IMR-90 (cell line): ENCODE measurements around the gene RBM10. TPM values are rescaled to one million over a fixed set of nuclear protein-coding genes. Genes with fewer than 3 reads are reported as not detected.
A peak's percentile ranks its signal among the peaks of the same experiment; 100 is the strongest.

ENCODE experiments used
- ATAC-seq: fragments of 200-7000 bp; cut with Tn5 transposase; 2 replicates; pipeline ENCODE4 v1.9.1; 2020; ENCODE audit warnings: low read depth, mild to moderate bottlenecking, moderate library complexity
- BruUV-seq: library from RNA; stranded (reverse); fragments of 400-500 nt; replicated peaks from 2 replicates; lab custom pipeline; 2021; lab: Mats Ljungman, UMichigan
- CTCF ChIA-PET: fragments of 300-600 bp; formaldehyde crosslinking; extraction: SDS; loops from one replicate; lab custom pipeline; 2021; ENCODE audit warnings: antibody characterized with exemption; lab: Yijun Ruan, JAX
- POLR2A ChIA-PET: fragments of 300-600 bp; sonication (Branson Sonifier 250); formaldehyde crosslinking; loops from one replicate; lab custom pipeline; 2022; ENCODE audit warnings: antibody characterized with exemption; ENCODE audit not compliant: unreplicated experiment; lab: Charles Lee
- DNase-seq: peaks from one replicate; pipeline ENCODE4 v3.0.0; 2013
- H2AFZ ChIP-seq: replicated peaks from 2 replicates; pipeline ENCODE3; 2013; ENCODE audit warnings: low read length, mild to moderate bottlenecking; ENCODE audit not compliant: poor library complexity
- H2AK5ac ChIP-seq: 2 replicates; pipeline ENCODE4 v1.6.1; 2013; ENCODE audit warnings: low read depth, low read length, inconsistent platforms
- H2AK9ac ChIP-seq: replicated peaks from 2 replicates; pipeline ENCODE3; 2013; ENCODE audit warnings: mild to moderate bottlenecking, low read depth, low read length, moderate library complexity; ENCODE audit not compliant: poor library complexity
- H2BK120ac ChIP-seq: 2 replicates; pipeline ENCODE4 v1.6.1; 2013; ENCODE audit warnings: low read depth, low read length, inconsistent platforms
- H2BK15ac ChIP-seq: 3 replicates; pipeline ENCODE4 v1.6.1; 2013; ENCODE audit warnings: low read depth, low read length, inconsistent platforms
- H2BK20ac ChIP-seq: 2 replicates; pipeline ENCODE4 v1.6.1; 2013; ENCODE audit warnings: low read depth, mild to moderate bottlenecking, inconsistent platforms, low read length, moderate library complexity
- H2BK5ac ChIP-seq: 2 replicates; pipeline ENCODE4 v1.6.1; 2013; ENCODE audit warnings: mild to moderate bottlenecking, low read depth, low read length, inconsistent platforms; ENCODE audit not compliant: poor library complexity, severe bottlenecking
- H3K14ac ChIP-seq: replicated peaks from 2 replicates; pipeline ENCODE4 v1.6.1; 2013; ENCODE audit warnings: low read depth, low read length, inconsistent platforms
- H3K18ac ChIP-seq: 2 replicates; pipeline ENCODE4 v1.6.1; 2013; ENCODE audit warnings: low read depth, low read length, control low read depth
- H3K23ac ChIP-seq: 2 replicates; pipeline ENCODE4 v1.6.1; 2013; ENCODE audit warnings: low read depth, low read length, inconsistent platforms
- H3K27ac ChIP-seq: 2 replicates; pipeline ENCODE4 v1.5.1; 2013; ENCODE audit warnings: mild to moderate bottlenecking, control low read depth, low read length; ENCODE audit not compliant: insufficient read depth
- H3K27me3 ChIP-seq: 2 replicates; pipeline ENCODE4 v1.6.1; 2013; ENCODE audit warnings: low read length; ENCODE audit not compliant: control insufficient read depth, insufficient read depth
- H3K36me3 ChIP-seq: 2 replicates; pipeline ENCODE4 v1.6.1; 2013; ENCODE audit warnings: low read length, mixed read lengths; ENCODE audit not compliant: control insufficient read depth, insufficient read depth
- H3K4ac ChIP-seq: 2 replicates; pipeline ENCODE4 v1.6.1; 2013; ENCODE audit warnings: low read depth, low read length, inconsistent platforms
- H3K4me1 ChIP-seq: 2 replicates; pipeline ENCODE4 v1.6.1; 2013; ENCODE audit warnings: low read length, mixed read lengths; ENCODE audit not compliant: control insufficient read depth, insufficient read depth
- H3K4me2 ChIP-seq: 2 replicates; pipeline ENCODE4 v1.6.1; 2013; ENCODE audit warnings: low read depth, mild to moderate bottlenecking, control low read depth, low read length, moderate library complexity
- H3K4me3 ChIP-seq: 2 replicates; pipeline ENCODE4 v1.5.1; 2013; ENCODE audit warnings: low read depth, mild to moderate bottlenecking, control low read depth, low read length, moderate library complexity; ENCODE audit not compliant: insufficient read depth
- H3K56ac ChIP-seq: 2 replicates; pipeline ENCODE4 v1.6.1; 2013; ENCODE audit warnings: low read length, inconsistent platforms; ENCODE audit not compliant: insufficient read depth; ENCODE audit errors: extremely low read depth
- H3K79me1 ChIP-seq, 2 experiments: 2 replicates each; pipeline ENCODE4 v1.6.1; 2013; ENCODE audit warnings: low read length in 2 of 2, inconsistent platforms in 1 of 2, low read depth in 1 of 2
- H3K9ac ChIP-seq: 2 replicates; pipeline ENCODE4 v1.6.1; 2013; ENCODE audit warnings: low read depth, low read length, control low read depth
- H3K9me1 ChIP-seq: 2 replicates; pipeline ENCODE4 v1.6.1; 2013; ENCODE audit warnings: low read length, inconsistent platforms; ENCODE audit not compliant: insufficient read depth
- H3K9me3 ChIP-seq: 2 replicates; pipeline ENCODE4 v1.6.1; 2013; ENCODE audit warnings: low read length; ENCODE audit not compliant: control insufficient read depth, insufficient read depth
- H4K20me1 ChIP-seq: 2 replicates; pipeline ENCODE4 v1.6.1; 2013; ENCODE audit warnings: low read length, inconsistent platforms; ENCODE audit not compliant: insufficient read depth
- H4K5ac ChIP-seq: 2 replicates; pipeline ENCODE4 v1.6.1; 2013; ENCODE audit warnings: mild to moderate bottlenecking, low read depth, low read length, control low read depth
- H4K8ac ChIP-seq, 2 experiments: 2 replicates each; pipeline ENCODE4 v1.6.1; 2013; ENCODE audit warnings: low read depth in 2 of 2, low read length in 2 of 2, control low read depth in 1 of 2, inconsistent platforms in 1 of 2
- H4K91ac ChIP-seq: 2 replicates; pipeline ENCODE4 v1.6.1; 2013; ENCODE audit warnings: low read depth, low read length, inconsistent platforms; ENCODE audit not compliant: insufficient read depth
- CHD1 ChIP-seq: IDR thresholded peaks from 2 replicates; pipeline ENCODE4 v1.6.1; 2012; ENCODE audit warnings: low read depth, low read length, improper control_type of control experiment
- CTCF ChIP-seq: conservative IDR thresholded peaks from 2 replicates; pipeline ENCODE4 v1.5.1; 2012; ENCODE audit warnings: mild to moderate bottlenecking, low read depth, low read length, improper control_type of control experiment
- MAFK ChIP-seq: IDR thresholded peaks from 2 replicates; pipeline ENCODE4 v1.6.1; 2012; ENCODE audit warnings: low read depth, low read length, improper control_type of control experiment
- MXI1 ChIP-seq: IDR thresholded peaks from 2 replicates; pipeline ENCODE4 v1.6.1; 2012; ENCODE audit warnings: low read depth, mild to moderate bottlenecking, low read length, moderate library complexity, borderline replicate concordance
- POLR2A ChIP-seq: IDR thresholded peaks from 2 replicates; pipeline ENCODE4 v1.6.1; 2012; ENCODE audit warnings: mild to moderate bottlenecking, low read depth, low read length
- RAD21 ChIP-seq: IDR thresholded peaks from 2 replicates; pipeline ENCODE4 v1.6.1; 2012; ENCODE audit warnings: low read length, improper control_type of control experiment
- RCOR1 ChIP-seq: IDR thresholded peaks from 2 replicates; pipeline ENCODE4 v1.6.1; 2012; ENCODE audit warnings: mild to moderate bottlenecking, low read length, improper control_type of control experiment; ENCODE audit not compliant: insufficient replicate concordance
- RFX5 ChIP-seq: IDR thresholded peaks from 2 replicates; pipeline ENCODE4 v1.8.0; 2012; ENCODE audit warnings: low read depth, mild to moderate bottlenecking, low read length, moderate library complexity
- USF2 ChIP-seq: fragments of 150-350 bp; IDR thresholded peaks from 2 replicates; pipeline ENCODE4 v1.6.1; 2017; ENCODE audit warnings: mild to moderate bottlenecking, antibody characterized with exemption, low read length, low read depth
- WGBS, 2 experiments: methylation state at CpG; one replicate each; pipeline versions ENCODE4 v1.1.5 to v1.1.7; 2013; ENCODE audit warnings: missing lambda C conversion rate in 2 of 2; ENCODE audit not compliant: insufficient read length in 1 of 2; ENCODE audit errors: extremely low coverage in 2 of 2; 5-methylcytosine and 5-hydroxymethylcytosine counted together
- dilution Hi-C: fragments of 300-500 bp; cut with HindIII; formaldehyde crosslinking; loops from one replicate; pipeline ENCODE4 v1.14.3; 2018; ENCODE audit warnings: low sequenced_read_pairs; ENCODE audit not compliant: unreplicated experiment
- in situ Hi-C: fragments of 300-500 bp; cut with MboI; formaldehyde crosslinking; loops from 3 replicates; pipeline ENCODE4 v1.14.3; 2019; ENCODE audit warnings: low sequenced_read_pairs, inconsistent platforms, mixed read lengths
- intact Hi-C: fragments of 100-400 bp; cut with micrococcal nuclease; formaldehyde crosslinking; loops from 2 replicates; pipeline ENCODE4 v1.10.0; 2022
- polyA plus RNA-seq, 3 experiments: library from polyadenylated mRNA; depleted of rRNA; stranded (reverse); fragments of >200 nt; gene quantifications; 2 replicates each; pipeline ENCODE4 v1.2.3, GENCODE V29; 2012; ENCODE audit warnings: low replicate concordance in 1 of 3
- total RNA-seq: library from RNA; depleted of rRNA; stranded (reverse); fragments of >200 nt; gene quantifications from 2 replicates; pipeline ENCODE4 v1.2.3, GENCODE V29; 2012

Gene RBM10
- total and polyA plus RNA-seq, 2 of the 4 experiments (the other 2 are of a cell fraction) = 33.4 to 36.0 TPM

- TF ChIP-seq MXI1 = no peak
- no peak for TF ChIP-seq MAFK
Observed at GRCh38 chrX:47193475-47194193, 48.6 kb downstream of the RBM10 start, which contains the start of gene UBA1 (continued).

GRCh38 chrX:47194194-47194787 is 49.3 kb downstream of the RBM10 start:
- CTCF ChIA-PET = no interaction called here
- TF ChIP-seq CTCF (no peak), POLR2A (no peak; the same call in 1 of the 2 replicates), CHD1 (no peak), RCOR1 (no peak), RAD21 (no peak), RFX5 (no peak), USF2 (no peak)
- Histone ChIP-seq H2BK20ac (no peak overlapping the region), H3K56ac (peak overlapping the region; percentile 91), H3K36me3 (peaks cover 26% of the 10 kb centered on the region), H4K20me1 (peaks cover 51% of the 10 kb centered on the region), H3K14ac (peak overlapping the region; percentile 91), H4K91ac (peak overlapping the region; percentile 81), H4K5ac (peak overlapping the region; percentile 29; the same call in 1 of the 2 replicates), H2AK5ac (peak overlapping the region; percentile 63; the same call in 1 of the 2 replicates), H3K9me1 (peaks cover 5% of the 10 kb centered on the region; the same call in 1 of the 2 replicates), H3K4me2 (peak overlapping the region; percentile 94), H3K79me1 (peaks cover 21 to 54% of the 10 kb centered on the region in 2 experiments), H3K27ac (peak overlapping the region; percentile 87), H3K9ac (peak overlapping the region; percentile 88), H2AK9ac (peak overlapping the region; percentile 99), H2BK120ac (no peak overlapping the region), H3K18ac (no peak overlapping the region; the same call in 1 of the 2 replicates), H3K4me1 (peaks cover 24% of the 10 kb centered on the region), H2BK5ac (peak overlapping the region; percentile 79), H3K9me3 (no peaks in the 10 kb centered on the region), H4K8ac (peak overlapping the region; percentile 63 to 86; a peak in 3 of 4 replicates), H3K4ac (peak overlapping the region; percentile 85), H2BK15ac (no peak overlapping the region), H3K4me3 (peak overlapping the region; percentile 74), H3K27me3 (no peaks in the 10 kb centered on the region; the same call in 1 of the 2 replicates), H3K23ac (peak overlapping the region; percentile 94), H2AFZ (peak overlapping the region; percentile 96)
- intact Hi-C loops = loop anchor here (5.0 kb wide), 2 partner anchors 288 to 448 kb away; partner anchors contain the start of gene ZNF41
- TSS peak; percentile 18 for BruUV-seq
- DNase-seq (no peak), ATAC-seq (peak; percentile 2)
- POLR2A ChIA-PET = no interaction called here
- in situ Hi-C loops = loop anchor here (10.0 kb wide), 2 partner anchors 191 to 331 kb away; no protein-coding TSS in a partner anchor
- 10% methylated on average over 9 of the region's 14 CpGs; no CpG with 5 or more reads in 1 of the 2 experiments for WGBS, 2 experiments
- dilution Hi-C loops = no loop called here
